HG02798 (cell line): ENCODE data around the gene RYR1.

Experiments
- ATAC-seq: cut with Tn5 transposase; IDR thresholded peaks from one replicate; pipeline ENCODE4 v1.9.1; 2021; ENCODE audit warnings: mild to moderate bottlenecking; ENCODE audit not compliant: unreplicated experiment, poor library complexity

Gene RYR1

GRCh38 chr19:38528213-38528755 is 94.8 kb downstream of the RYR1 start:
- ATAC-seq, result no peak

GRCh38 chr19:38528931-38529330 is 95.4 kb downstream of the RYR1 start:
- no peak for ATAC-seq

GRCh38 chr19:38531515-38531914 is 98.0 kb downstream of the RYR1 start:
- no peak for ATAC-seq

GRCh38 chr19:38532939-38533338 is 99.4 kb downstream of the RYR1 start:
- ATAC-seq, result no peak

- no peak for ATAC-seq
Observed at GRCh38 chr19:38534574-38534973, 101.1 kb downstream of the RYR1 start.

- no peak for ATAC-seq
Observed at GRCh38 chr19:38535212-38535611, 101.7 kb downstream of the RYR1 start.

- no peak for ATAC-seq
Observed at GRCh38 chr19:38537071-38537936, 103.8 kb downstream of the RYR1 start.

GRCh38 chr19:38538386-38538785 is 104.9 kb downstream of the RYR1 start:
- ATAC-seq, result no peak

GRCh38 chr19:38538793-38539528 is 105.5 kb downstream of the RYR1 start:
- no peak for ATAC-seq

- ATAC-seq, result no peak
Observed at GRCh38 chr19:38539751-38540150, 106.3 kb downstream of the RYR1 start.

- ATAC-seq, result no peak
Observed at GRCh38 chr19:38542040-38542439, 108.5 kb downstream of the RYR1 start.

GRCh38 chr19:38543286-38543806 is 109.9 kb downstream of the RYR1 start:
- ATAC-seq, result no peak

- peak; percentile 41 for ATAC-seq
Observed at GRCh38 chr19:38543807-38544568, 110.5 kb downstream of the RYR1 start.

GRCh38 chr19:38544569-38545315 is 111.3 kb downstream of the RYR1 start:
- no peak for ATAC-seq

- ATAC-seq, result no peak
Observed at GRCh38 chr19:38545596-38545995, 112.1 kb downstream of the RYR1 start.

GRCh38 chr19:38547421-38547820 is 113.9 kb downstream of the RYR1 start:
- no peak for ATAC-seq

- ATAC-seq, result no peak
Observed at GRCh38 chr19:38549061-38549460, 115.6 kb downstream of the RYR1 start.

- ATAC-seq, result no peak
Observed at GRCh38 chr19:38549942-38550341, 116.5 kb downstream of the RYR1 start.

GRCh38 chr19:38550376-38550775 is 116.9 kb downstream of the RYR1 start:
- ATAC-seq, result no peak

- ATAC-seq, result peak; percentile 76
Observed at GRCh38 chr19:38551450-38551813, 117.9 kb downstream of the RYR1 start.
